ENCODE data around the gene FGGY. TPM values are rescaled to one million over a fixed set of nuclear protein-coding genes. Genes with fewer than 3 reads are reported as not detected.

The FGGY gene
- total and polyA plus RNA-seq, 2 donors (not counting 1 experiment from before 2014, with no cell fraction given): 6.1 to 38.5 TPM

GRCh38 chr1:59560807-59561450 lies 264.0 kb downstream of the FGGY start:
- H3K9me3 Mint-ChIP-seq (ENCODE audit: insufficient read depth): peaks cover 10% of the 10 kb centered on the region
- Histone ChIP-seq H3K36me3 (replicated peaks in 1 of 2; ENCODE audit: control extremely low read depth in 1 of 2, control insufficient read depth in 1 of 2, extremely low read depth in 1 of 2, insufficient read depth in 2 of 2, low read length in 1 of 2) (no peaks in the 10 kb centered on the region), H3K79me2 (ENCODE audit: control insufficient read depth, insufficient read depth, low read length) (no peaks in the 10 kb centered on the region), H3K27me3 (replicated peaks in 1 of 4; ENCODE audit: control extremely low read depth in 1 of 4, control insufficient read depth in 3 of 4, insufficient read depth in 4 of 4, low read length in 3 of 4) (no peaks in the 10 kb centered on the region), H3K4me2 (replicated peaks; ENCODE audit: low read depth, low read length, poor library complexity, severe bottlenecking) (peak overlapping the region; percentile 46), H4K20me1 (ENCODE audit: control insufficient read depth, insufficient read depth, low read length, poor library complexity, severe bottlenecking) (no peaks in the 10 kb centered on the region), H3K27ac (ENCODE audit: low read length in 2 of 2) (peak overlapping the region; percentile 11 to 58), H3K4me3 (ENCODE audit: control extremely low read depth in 1 of 5, extremely low read depth in 1 of 5, insufficient read depth in 1 of 5, low read depth in 2 of 5, low read length in 4 of 5) (peak overlapping the region in 1 of 5 experiments; percentile 5), H2AFZ (ENCODE audit: insufficient read depth, low read depth, low read length, poor library complexity, severe bottlenecking) (peak overlapping the region; percentile 25), H3K4me1 (ENCODE audit: control insufficient read depth in 2 of 2, insufficient read depth in 2 of 2, low read length in 2 of 2) (peaks cover 30 to 31% of the 10 kb centered on the region in 2 donors), H3K9ac (ENCODE audit: low read length) (peak overlapping the region; percentile 1), H3K9me3 (ENCODE audit: control extremely low read depth in 1 of 3, control insufficient read depth in 2 of 3, insufficient read depth in 1 of 3, low read length in 2 of 3) (peaks cover 3 to 14% (median 7%) of the 10 kb centered on the region in 3 donors)
- DNase-seq (peak; percentile 41), ATAC-seq (ENCODE audit: low read depth) (peak; percentile 89)
- 43% methylated on average over 5 of the region's 6 CpGs for WGBS (ENCODE audit: insufficient coverage)
- peaks cover 42% of the 10 kb centered on the region for H3K4me1 Mint-ChIP-seq
- CTCF ChIA-PET: interaction anchor here (1.1 to 2.7 kb wide), 6 partner anchors 10 to 295 kb away, joined by 3 to 27 read pairs (median 4); no protein-coding TSS in a partner anchor
- intact Hi-C loops (cut with micrococcal nuclease): loop anchor here (1.0 to 5.0 kb wide), 3 partner anchors 9 to 859 kb away; partner anchors contain the start of gene MYSM1
- H3K27me3 Mint-ChIP-seq: no peaks in the 10 kb centered on the region
- TF ChIP-seq CTCF (IDR thresholded peaks at IDR 0.05) (no peak), EZH2 (IDR thresholded peaks at IDR 0.05; ENCODE audit: borderline replicate concordance, insufficient read depth, low read depth, low read length, poor library complexity, severe bottlenecking) (no peak)
- peak overlapping the region; percentile 56 for H3K4me3 Mint-ChIP-seq
- peak overlapping the region; percentile 84 for H3K27ac Mint-ChIP-seq
- POLR2A ChIA-PET: interaction anchor here (0.6 to 1.7 kb wide), 4 partner anchors 9 to 289 kb away, joined by 3 to 7 read pairs (median 4); partner anchors contain the start of gene FGGY

- ATAC-seq (ENCODE audit: low read depth): no peak
- Histone ChIP-seq H4K20me1 (ENCODE audit: control insufficient read depth, insufficient read depth, low read length, poor library complexity, severe bottlenecking) (no peaks in the 10 kb centered on the region), H3K4me3 (ENCODE audit: control extremely low read depth in 1 of 5, extremely low read depth in 1 of 5, insufficient read depth in 1 of 5, low read depth in 2 of 5, low read length in 4 of 5) (no peak overlapping the region), H3K4me2 (replicated peaks; ENCODE audit: low read depth, low read length, poor library complexity, severe bottlenecking) (peak overlapping the region; percentile 46), H3K9me3 (ENCODE audit: control extremely low read depth in 1 of 3, control insufficient read depth in 2 of 3, insufficient read depth in 1 of 3, low read length in 2 of 3) (peaks cover 3 to 14% (median 5%) of the 10 kb centered on the region in 3 donors), H3K36me3 (replicated peaks in 1 of 2; ENCODE audit: control extremely low read depth in 1 of 2, control insufficient read depth in 1 of 2, extremely low read depth in 1 of 2, insufficient read depth in 2 of 2, low read length in 1 of 2) (no peaks in the 10 kb centered on the region), H3K4me1 (ENCODE audit: control insufficient read depth in 2 of 2, insufficient read depth in 2 of 2, low read length in 2 of 2) (peaks cover 30 to 31% of the 10 kb centered on the region in 2 donors), H2AFZ (ENCODE audit: insufficient read depth, low read depth, low read length, poor library complexity, severe bottlenecking) (no peak overlapping the region), H3K9ac (ENCODE audit: low read length) (no peak overlapping the region), H3K27ac (ENCODE audit: low read length in 2 of 2) (no peak overlapping the region), H3K27me3 (replicated peaks in 1 of 4; ENCODE audit: control extremely low read depth in 1 of 4, control insufficient read depth in 3 of 4, insufficient read depth in 4 of 4, low read length in 3 of 4) (no peaks in the 10 kb centered on the region), H3K79me2 (ENCODE audit: control insufficient read depth, insufficient read depth, low read length) (no peaks in the 10 kb centered on the region)
- CTCF ChIA-PET: interaction anchor here (0.6 to 2.7 kb wide), 7 partner anchors 9 to 810 kb away, joined by 3 to 27 read pairs (median 4); no protein-coding TSS in a partner anchor
- Mint-ChIP-seq H3K27me3 (no peaks in the 10 kb centered on the region), H3K4me1 (peaks cover 42% of the 10 kb centered on the region), H3K4me3 (peak overlapping the region; percentile 56), H3K9me3 (ENCODE audit: insufficient read depth) (peaks cover 10% of the 10 kb centered on the region), H3K27ac (peak overlapping the region; percentile 84)
- TF ChIP-seq CTCF (IDR thresholded peaks at IDR 0.05) (no peak), EZH2 (IDR thresholded peaks at IDR 0.05; ENCODE audit: borderline replicate concordance, insufficient read depth, low read depth, low read length, poor library complexity, severe bottlenecking) (no peak)
- no peak for DNase-seq
- no CpG with 5 or more reads among the region's 1 CpG for WGBS (ENCODE audit: insufficient coverage)
- POLR2A ChIA-PET: interaction anchor here (1.3 to 1.7 kb wide), 3 partner anchors 8 to 290 kb away, joined by 3 to 7 read pairs (median 5); partner anchors contain the start of gene FGGY
- intact Hi-C loops (cut with micrococcal nuclease): loop anchor here (1.0 to 5.0 kb wide), 3 partner anchors 9 to 859 kb away; partner anchors contain the start of gene MYSM1
These were observed 264.9 kb downstream of the FGGY start for GRCh38 chr1:59561796-59562195.
